ENCODE results near the gene GLRX2. TPM values are rescaled to one million over a fixed set of nuclear protein-coding genes. Genes with fewer than 3 reads are reported as not detected.

Gene GLRX2
- total and polyA plus RNA-seq, 2 of the 8 experiments (the other 6 are each of a cell fraction or from before 2014, with no cell fraction given) = 4.8 to 13.5 TPM

- TF ChIP-seq RAD21 (IDR thresholded peaks at IDR 0.05 in 1 of 2, conservative IDR thresholded peaks at IDR 0.05 in 1 of 2; ENCODE audit: low read depth in 2 of 2, low read length in 2 of 2) = peak; percentile 45 to 57; a peak in 3 of 4 replicates
Measured at GRCh38 chr1:193069748-193070385, 35.3 kb downstream of the GLRX2 start (continued).
